ENCODE results near the gene CD86.

DNA sequence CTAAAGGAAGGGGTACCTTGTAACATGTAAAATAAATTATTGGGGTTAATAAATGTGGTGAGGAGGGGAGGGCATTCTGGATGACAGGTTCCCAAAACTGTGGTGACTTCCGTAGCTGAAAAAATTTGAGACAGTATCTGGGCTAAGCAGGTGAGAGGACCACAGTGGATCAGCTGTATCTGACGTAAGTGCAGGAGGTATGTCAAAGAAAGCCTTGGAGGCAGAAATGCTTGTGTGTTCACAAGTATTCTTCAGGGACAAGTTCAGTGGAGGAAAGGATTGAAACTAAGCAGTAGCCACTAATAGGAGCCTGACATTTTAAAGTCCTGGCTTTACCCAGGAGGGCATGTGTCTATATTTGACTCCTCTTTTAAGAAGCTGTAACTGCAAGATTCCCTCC lies 52.0 kb downstream of the CD86 start:
- TF ChIP-seq CTCF (IDR thresholded peaks at IDR 0.05 in 2 of 3, conservative IDR thresholded peaks at IDR 0.05 in 1 of 3; ENCODE audit: borderline replicate concordance in 1 of 3, insufficient read depth in 1 of 3, low read depth in 2 of 3, low read length in 2 of 3) (no peak), EZH2 (IDR thresholded peaks at IDR 0.05) (no peak)
- TF ChIP-seq, protein P1, sequence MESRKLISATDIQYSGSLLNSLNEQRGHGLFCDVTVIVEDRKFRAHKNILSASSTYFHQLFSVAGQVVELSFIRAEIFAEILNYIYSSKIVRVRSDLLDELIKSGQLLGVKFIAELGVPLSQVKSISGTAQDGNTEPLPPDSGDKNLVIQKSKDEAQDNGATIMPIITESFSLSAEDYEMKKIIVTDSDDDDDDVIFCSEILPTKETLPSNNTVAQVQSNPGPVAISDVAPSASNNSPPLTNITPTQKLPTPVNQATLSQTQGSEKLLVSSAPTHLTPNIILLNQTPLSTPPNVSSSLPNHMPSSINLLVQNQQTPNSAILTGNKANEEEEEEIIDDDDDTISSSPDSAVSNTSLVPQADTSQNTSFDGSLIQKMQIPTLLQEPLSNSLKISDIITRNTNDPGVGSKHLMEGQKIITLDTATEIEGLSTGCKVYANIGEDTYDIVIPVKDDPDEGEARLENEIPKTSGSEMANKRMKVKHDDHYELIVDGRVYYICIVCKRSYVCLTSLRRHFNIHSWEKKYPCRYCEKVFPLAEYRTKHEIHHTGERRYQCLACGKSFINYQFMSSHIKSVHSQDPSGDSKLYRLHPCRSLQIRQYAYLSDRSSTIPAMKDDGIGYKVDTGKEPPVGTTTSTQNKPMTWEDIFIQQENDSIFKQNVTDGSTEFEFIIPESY (IDR thresholded peaks at IDR 0.05; ENCODE audit: extremely low read depth, insufficient replicate concordance, low read length): no peak

All from HCT116 (cell line).